GM23248 (cell line): ENCODE measurements around the gene PMPCA.

Source experiments
- EZH2 ChIP-seq: fragments of 200-600 bp; sonication (generic); IDR thresholded peaks from 2 replicates; pipeline ENCODE4 v1.6.1; 2018; ENCODE audit warnings: antibody characterized with exemption, mild to moderate bottlenecking; ENCODE audit not compliant: insufficient read depth, poor library complexity, severe bottlenecking
- EZH2phosphoT487 ChIP-seq: fragments of 200-600 bp; sonication (generic); IDR thresholded peaks from 2 replicates; pipeline ENCODE4 v1.6.1; 2018; ENCODE audit warnings: antibody characterized with exemption, moderate library complexity, mild to moderate bottlenecking, low read depth; ENCODE audit not compliant: insufficient read depth

- TF ChIP-seq EZH2, result no peak
- TF ChIP-seq EZH2phosphoT487, result no peak
Observed at GRCh38 chr9:136432591-136432990, 22.1 kb downstream of the PMPCA start.
